ENCODE measurements around the gene NCDN. TPM values are rescaled to one million over a fixed set of nuclear protein-coding genes. Genes with fewer than 3 reads are reported as not detected.

Gene NCDN
- total RNA-seq, 1 experiment from 2014 or later = 39.2 TPM

DNA sequence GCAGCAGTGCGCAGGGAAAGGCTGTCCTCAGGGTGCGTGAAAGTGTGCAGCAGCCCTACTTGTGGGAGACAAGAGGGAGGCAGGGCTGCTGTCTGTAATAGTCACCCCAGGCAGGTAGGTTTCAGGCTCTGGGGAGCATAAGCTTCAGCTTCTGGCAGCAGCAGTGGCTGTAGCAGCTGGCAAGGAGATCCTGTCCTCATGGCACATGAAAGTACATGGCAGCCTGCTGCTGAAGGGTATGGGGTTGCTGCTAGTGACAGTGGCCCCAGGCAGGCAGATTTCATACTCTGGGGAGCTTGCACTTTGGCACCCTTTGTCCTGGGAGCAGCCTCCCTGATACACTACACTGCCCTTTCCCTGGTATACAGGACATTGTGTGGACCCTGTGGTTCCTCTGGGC is 26.7 kb upstream of the NCDN start:
- POLR2A ChIA-PET = no interaction called here
- peaks cover 55% of the 10 kb centered on the region for H3K36me3 Mint-ChIP-seq

DNA sequence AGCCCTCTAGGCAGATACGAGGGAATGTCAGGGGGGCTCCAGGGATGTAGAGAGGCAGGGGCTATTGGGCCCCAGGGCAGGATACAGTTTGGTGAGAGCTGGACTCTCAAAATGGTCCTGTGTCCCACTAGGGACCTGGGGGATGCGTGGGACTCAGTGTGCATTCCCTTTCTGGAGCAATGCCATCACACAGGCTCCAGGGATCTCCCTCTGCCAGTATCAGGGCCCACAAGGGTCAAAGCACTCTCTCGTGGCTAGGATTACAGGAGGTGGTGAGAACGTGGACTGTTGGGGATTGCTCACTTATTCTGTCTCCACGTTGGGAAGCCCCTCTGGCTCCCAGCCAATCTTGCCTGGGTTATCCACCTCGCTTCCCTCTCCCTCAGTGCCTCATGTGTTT is 26.2 kb upstream of the NCDN start:
- ChIA-PET POLR2A (no interaction called here), CTCF (no interaction called here)
- ATAC-seq (no peak), DNase-seq (ENCODE audit: low spot score) (no peak)
- peaks cover 26% of the 10 kb centered on the region for H3K4me1 Mint-ChIP-seq
- no peaks in the 10 kb centered on the region for H3K27me3 Mint-ChIP-seq (ENCODE audit: low read depth)
- no peak overlapping the region for H3K4me3 Mint-ChIP-seq
- peaks cover 38% of the 10 kb centered on the region for H3K9me3 Mint-ChIP-seq
- TF ChIP-seq ZNF232 (CRISPR knock-in tag; IDR thresholded peaks at IDR 0.05) (no peak), TEAD1 (CRISPR knock-in tag; IDR thresholded peaks at IDR 0.05) (no peak), HMGA2 (CRISPR knock-in tag; IDR thresholded peaks at IDR 0.05) (no peak), CREM (CRISPR knock-in tag; IDR thresholded peaks at IDR 0.05) (no peak), EMX1 (CRISPR knock-in tag; IDR thresholded peaks at IDR 0.05) (no peak), NR3C1 (CRISPR knock-in tag; conservative IDR thresholded peaks at IDR 0.05; ENCODE audit: low read depth) (no peak), KAT7 (CRISPR knock-in tag; IDR thresholded peaks at IDR 0.05; ENCODE audit: borderline replicate concordance) (no peak), NFATC4 (CRISPR knock-in tag; IDR thresholded peaks at IDR 0.05) (no peak), ZNF263 (CRISPR knock-in tag; IDR thresholded peaks at IDR 0.05; ENCODE audit: low read depth) (no peak), ETV6 (CRISPR knock-in tag; IDR thresholded peaks at IDR 0.05) (no peak), SMAD4 (CRISPR knock-in tag; IDR thresholded peaks at IDR 0.05) (no peak), ZNF396 (CRISPR knock-in tag; IDR thresholded peaks at IDR 0.05; ENCODE audit: borderline replicate concordance) (no peak)
- TF ChIP-seq, protein P1, sequence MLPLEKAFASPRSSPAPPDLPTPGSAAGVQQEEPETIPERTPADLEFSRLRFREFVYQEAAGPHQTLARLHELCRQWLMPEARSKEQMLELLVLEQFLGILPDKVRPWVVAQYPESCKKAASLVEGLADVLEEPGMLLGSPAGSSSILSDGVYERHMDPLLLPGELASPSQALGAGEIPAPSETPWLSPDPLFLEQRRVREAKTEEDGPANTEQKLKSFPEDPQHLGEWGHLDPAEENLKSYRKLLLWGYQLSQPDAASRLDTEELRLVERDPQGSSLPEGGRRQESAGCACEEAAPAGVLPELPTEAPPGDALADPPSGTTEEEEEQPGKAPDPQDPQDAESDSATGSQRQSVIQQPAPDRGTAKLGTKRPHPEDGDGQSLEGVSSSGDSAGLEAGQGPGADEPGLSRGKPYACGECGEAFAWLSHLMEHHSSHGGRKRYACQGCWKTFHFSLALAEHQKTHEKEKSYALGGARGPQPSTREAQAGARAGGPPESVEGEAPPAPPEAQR (CRISPR knock-in tag; IDR thresholded peaks at IDR 0.05) = no peak
- TF ChIP-seq, protein P2, sequence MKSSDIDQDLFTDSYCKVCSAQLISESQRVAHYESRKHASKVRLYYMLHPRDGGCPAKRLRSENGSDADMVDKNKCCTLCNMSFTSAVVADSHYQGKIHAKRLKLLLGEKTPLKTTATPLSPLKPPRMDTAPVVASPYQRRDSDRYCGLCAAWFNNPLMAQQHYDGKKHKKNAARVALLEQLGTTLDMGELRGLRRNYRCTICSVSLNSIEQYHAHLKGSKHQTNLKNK (CRISPR knock-in tag; IDR thresholded peaks at IDR 0.05) = no peak
- TF ChIP-seq, protein P3, sequence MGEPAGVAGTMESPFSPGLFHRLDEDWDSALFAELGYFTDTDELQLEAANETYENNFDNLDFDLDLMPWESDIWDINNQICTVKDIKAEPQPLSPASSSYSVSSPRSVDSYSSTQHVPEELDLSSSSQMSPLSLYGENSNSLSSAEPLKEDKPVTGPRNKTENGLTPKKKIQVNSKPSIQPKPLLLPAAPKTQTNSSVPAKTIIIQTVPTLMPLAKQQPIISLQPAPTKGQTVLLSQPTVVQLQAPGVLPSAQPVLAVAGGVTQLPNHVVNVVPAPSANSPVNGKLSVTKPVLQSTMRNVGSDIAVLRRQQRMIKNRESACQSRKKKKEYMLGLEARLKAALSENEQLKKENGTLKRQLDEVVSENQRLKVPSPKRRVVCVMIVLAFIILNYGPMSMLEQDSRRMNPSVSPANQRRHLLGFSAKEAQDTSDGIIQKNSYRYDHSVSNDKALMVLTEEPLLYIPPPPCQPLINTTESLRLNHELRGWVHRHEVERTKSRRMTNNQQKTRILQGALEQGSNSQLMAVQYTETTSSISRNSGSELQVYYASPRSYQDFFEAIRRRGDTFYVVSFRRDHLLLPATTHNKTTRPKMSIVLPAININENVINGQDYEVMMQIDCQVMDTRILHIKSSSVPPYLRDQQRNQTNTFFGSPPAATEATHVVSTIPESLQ (CRISPR knock-in tag; IDR thresholded peaks at IDR 0.05) = no peak
- TF ChIP-seq, protein P4, sequence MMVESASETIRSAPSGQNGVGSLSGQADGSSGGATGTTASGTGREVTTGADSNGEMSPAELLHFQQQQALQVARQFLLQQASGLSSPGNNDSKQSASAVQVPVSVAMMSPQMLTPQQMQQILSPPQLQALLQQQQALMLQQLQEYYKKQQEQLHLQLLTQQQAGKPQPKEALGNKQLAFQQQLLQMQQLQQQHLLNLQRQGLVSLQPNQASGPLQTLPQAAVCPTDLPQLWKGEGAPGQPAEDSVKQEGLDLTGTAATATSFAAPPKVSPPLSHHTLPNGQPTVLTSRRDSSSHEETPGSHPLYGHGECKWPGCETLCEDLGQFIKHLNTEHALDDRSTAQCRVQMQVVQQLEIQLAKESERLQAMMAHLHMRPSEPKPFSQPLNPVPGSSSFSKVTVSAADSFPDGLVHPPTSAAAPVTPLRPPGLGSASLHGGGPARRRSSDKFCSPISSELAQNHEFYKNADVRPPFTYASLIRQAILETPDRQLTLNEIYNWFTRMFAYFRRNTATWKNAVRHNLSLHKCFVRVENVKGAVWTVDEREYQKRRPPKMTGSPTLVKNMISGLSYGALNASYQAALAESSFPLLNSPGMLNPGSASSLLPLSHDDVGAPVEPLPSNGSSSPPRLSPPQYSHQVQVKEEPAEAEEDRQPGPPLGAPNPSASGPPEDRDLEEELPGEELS (CRISPR knock-in tag; IDR thresholded peaks at IDR 0.05) = no peak
- TF ChIP-seq, protein P5, sequence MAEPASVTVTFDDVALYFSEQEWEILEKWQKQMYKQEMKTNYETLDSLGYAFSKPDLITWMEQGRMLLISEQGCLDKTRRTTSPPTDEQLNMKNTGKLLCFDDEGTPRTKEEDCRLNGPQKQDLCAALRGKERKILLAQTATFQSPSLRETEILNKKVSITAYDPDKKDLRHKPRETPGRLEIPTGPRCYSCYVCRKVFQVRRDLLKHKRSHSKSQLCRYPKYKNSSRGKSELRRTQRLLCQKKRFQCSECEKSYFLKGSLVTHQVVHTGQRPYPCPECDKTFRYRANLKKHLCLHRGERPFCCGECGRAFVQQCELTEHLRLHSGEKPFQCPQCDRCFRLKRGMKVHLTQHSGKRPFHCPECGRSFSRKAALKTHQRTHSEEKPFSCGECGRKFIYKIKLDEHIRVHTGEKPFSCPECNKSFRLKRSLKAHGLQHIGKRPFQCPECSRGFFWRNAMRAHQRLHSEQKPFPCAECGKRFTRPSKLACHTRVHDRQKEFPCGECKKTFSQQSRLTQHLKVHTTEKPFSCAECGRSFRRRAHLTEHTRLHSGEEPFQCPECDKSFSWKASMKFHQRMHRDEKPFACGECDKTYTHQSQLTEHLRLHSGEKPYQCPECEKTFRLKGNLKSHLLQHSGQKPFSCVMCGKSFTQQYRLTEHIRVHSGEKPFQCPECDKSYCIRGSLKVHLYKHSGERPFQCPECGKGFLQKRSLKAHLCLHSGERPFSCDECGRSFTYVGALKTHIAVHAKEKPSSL (CRISPR knock-in tag; conservative IDR thresholded peaks at IDR 0.05) = no peak
- TF ChIP-seq, protein P6, sequence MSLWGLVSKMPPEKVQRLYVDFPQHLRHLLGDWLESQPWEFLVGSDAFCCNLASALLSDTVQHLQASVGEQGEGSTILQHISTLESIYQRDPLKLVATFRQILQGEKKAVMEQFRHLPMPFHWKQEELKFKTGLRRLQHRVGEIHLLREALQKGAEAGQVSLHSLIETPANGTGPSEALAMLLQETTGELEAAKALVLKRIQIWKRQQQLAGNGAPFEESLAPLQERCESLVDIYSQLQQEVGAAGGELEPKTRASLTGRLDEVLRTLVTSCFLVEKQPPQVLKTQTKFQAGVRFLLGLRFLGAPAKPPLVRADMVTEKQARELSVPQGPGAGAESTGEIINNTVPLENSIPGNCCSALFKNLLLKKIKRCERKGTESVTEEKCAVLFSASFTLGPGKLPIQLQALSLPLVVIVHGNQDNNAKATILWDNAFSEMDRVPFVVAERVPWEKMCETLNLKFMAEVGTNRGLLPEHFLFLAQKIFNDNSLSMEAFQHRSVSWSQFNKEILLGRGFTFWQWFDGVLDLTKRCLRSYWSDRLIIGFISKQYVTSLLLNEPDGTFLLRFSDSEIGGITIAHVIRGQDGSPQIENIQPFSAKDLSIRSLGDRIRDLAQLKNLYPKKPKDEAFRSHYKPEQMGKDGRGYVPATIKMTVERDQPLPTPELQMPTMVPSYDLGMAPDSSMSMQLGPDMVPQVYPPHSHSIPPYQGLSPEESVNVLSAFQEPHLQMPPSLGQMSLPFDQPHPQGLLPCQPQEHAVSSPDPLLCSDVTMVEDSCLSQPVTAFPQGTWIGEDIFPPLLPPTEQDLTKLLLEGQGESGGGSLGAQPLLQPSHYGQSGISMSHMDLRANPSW (CRISPR knock-in tag; conservative IDR thresholded peaks at IDR 0.05; ENCODE audit: low read depth) = no peak
- H3K27ac Mint-ChIP-seq = no peak overlapping the region
- peaks cover 55% of the 10 kb centered on the region for H3K36me3 Mint-ChIP-seq

More for the DNA sequence above, 26.7 kb upstream of the NCDN start:
- TF ChIP-seq ZBTB21 (CRISPR knock-in tag; IDR thresholded peaks at IDR 0.05; ENCODE audit: borderline replicate concordance) (no peak), NR2C2 (CRISPR knock-in tag; IDR thresholded peaks at IDR 0.05) (no peak), RELA (CRISPR knock-in tag; IDR thresholded peaks at IDR 0.05; ENCODE audit: borderline replicate concordance) (no peak), ZNF317 (CRISPR knock-in tag; IDR thresholded peaks at IDR 0.05; ENCODE audit: borderline replicate concordance, low read depth) (no peak), FOXP1 (CRISPR knock-in tag; IDR thresholded peaks at IDR 0.05; ENCODE audit: borderline replicate concordance) (no peak), CREB1 (CRISPR knock-in tag; IDR thresholded peaks at IDR 0.05) (no peak), CBFB (CRISPR knock-in tag; IDR thresholded peaks at IDR 0.05; ENCODE audit: low read depth) (no peak)
- TF ChIP-seq, protein P7, sequence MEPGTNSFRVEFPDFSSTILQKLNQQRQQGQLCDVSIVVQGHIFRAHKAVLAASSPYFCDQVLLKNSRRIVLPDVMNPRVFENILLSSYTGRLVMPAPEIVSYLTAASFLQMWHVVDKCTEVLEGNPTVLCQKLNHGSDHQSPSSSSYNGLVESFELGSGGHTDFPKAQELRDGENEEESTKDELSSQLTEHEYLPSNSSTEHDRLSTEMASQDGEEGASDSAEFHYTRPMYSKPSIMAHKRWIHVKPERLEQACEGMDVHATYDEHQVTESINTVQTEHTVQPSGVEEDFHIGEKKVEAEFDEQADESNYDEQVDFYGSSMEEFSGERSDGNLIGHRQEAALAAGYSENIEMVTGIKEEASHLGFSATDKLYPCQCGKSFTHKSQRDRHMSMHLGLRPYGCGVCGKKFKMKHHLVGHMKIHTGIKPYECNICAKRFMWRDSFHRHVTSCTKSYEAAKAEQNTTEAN (CRISPR knock-in tag; IDR thresholded peaks at IDR 0.05) = no peak
- ATAC-seq = no peak
- no peak for DNase-seq (ENCODE audit: low spot score)
- Mint-ChIP-seq H3K27ac (no peak overlapping the region), H3K4me1 (peaks cover 22% of the 10 kb centered on the region), H3K9me3 (peaks cover 38% of the 10 kb centered on the region), H3K27me3 (ENCODE audit: low read depth) (no peaks in the 10 kb centered on the region), H3K4me3 (no peak overlapping the region)
- CTCF ChIA-PET = no interaction called here

Measured in WTC11 (cell line).